AG04449 (cell line): ENCODE results near the gene SZT2.
"Not testable (repeated sequence)": the region's sequence is repeated elsewhere in the genome, so short reads cannot be mapped to it uniquely, and the experiment has no call there.

Source experiments
- CTCF ChIA-PET: fragments of 350-600 bp; formaldehyde crosslinking; extraction: SDS; loops from one replicate; lab custom pipeline; 2021; ENCODE audit warnings: antibody characterized with exemption; lab: Yijun Ruan, JAX
- POLR2A ChIA-PET: fragments of 400-600, 350-600 bp; formaldehyde crosslinking; extraction: SDS; loops from one replicate; lab custom pipeline; 2020; ENCODE audit warnings: antibody characterized with exemption, inconsistent platforms; lab: Yijun Ruan, JAX
- DNase-seq: peaks from one replicate; pipeline ENCODE4 v3.0.0-alpha.2; 2010; ENCODE audit warnings: low read depth, low spot score
- H3K4me3 ChIP-seq: 2 replicates; pipeline ENCODE4 v1.5.1; 2011; ENCODE audit warnings: low read depth, mild to moderate bottlenecking, control low read depth, low read length
- CTCF ChIP-seq: IDR thresholded peaks from one replicate; pipeline ENCODE4 v1.5.1; 2011; ENCODE audit warnings: mild to moderate bottlenecking, moderate library complexity, low read length, control low read depth, inconsistent platforms; ENCODE audit not compliant: insufficient read depth; ENCODE audit errors: missing control alignments

The SZT2 gene

DNA sequence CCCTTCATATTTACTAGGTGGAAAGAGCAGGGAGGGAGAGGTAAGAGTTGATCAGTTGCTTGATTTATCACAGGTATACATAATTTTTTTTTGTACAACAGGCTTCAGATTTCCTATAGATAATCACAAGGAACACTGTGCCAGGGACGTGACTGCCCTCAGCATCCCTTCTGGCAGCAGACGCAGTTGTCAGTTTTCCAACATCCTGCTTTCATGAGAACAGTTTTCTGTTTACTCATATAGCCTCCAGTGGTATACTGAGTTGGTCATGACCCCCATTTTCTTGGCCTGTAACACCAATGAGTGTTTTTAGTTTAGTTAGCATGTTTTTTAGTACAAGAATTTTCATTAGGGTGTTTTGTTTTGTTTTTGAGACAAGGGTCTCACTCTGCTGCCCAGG is 103.1 kb downstream of the SZT2 start:
- DNase-seq, result no peak
- no peak for TF ChIP-seq CTCF
- ChIA-PET POLR2A (no interaction called here), CTCF (interaction anchor here (1.5 kb wide), 1 partner anchor 34 kb away, joined by 5 read pairs; no protein-coding TSS in a partner anchor)
- H3K4me3 ChIP-seq, result no peak overlapping the region

- no peak for DNase-seq
- POLR2A ChIA-PET, result no interaction called here
- no peak for TF ChIP-seq CTCF
- no peak overlapping the region for H3K4me3 ChIP-seq
- CTCF ChIA-PET, result interaction anchor here (1.2 to 1.5 kb wide), 2 partner anchors 33 to 36 kb away, joined by 4 to 5 read pairs; no protein-coding TSS in a partner anchor
Measured at GRCh38 chr1:43493661-43494450, 104.2 kb downstream of the SZT2 start.

- POLR2A ChIA-PET, result no interaction called here
- no peak for TF ChIP-seq CTCF
- no peak overlapping the region for H3K4me3 ChIP-seq
- CTCF ChIA-PET, result no interaction called here
- no peak for DNase-seq
Measured at GRCh38 chr1:43495204-43495603, 105.5 kb downstream of the SZT2 start.

GRCh38 chr1:43499898-43500297 is 110.2 kb downstream of the SZT2 start:
- ChIA-PET CTCF (interaction anchor here (0.6 to 1.0 kb wide), 2 partner anchors 27 to 154 kb away, joined by 3 to 4 read pairs; no protein-coding TSS in a partner anchor), POLR2A (no interaction called here)
- TF ChIP-seq CTCF, result no peak
- DNase-seq, result no peak
- H3K4me3 ChIP-seq, result no peak overlapping the region

GRCh38 chr1:43501806-43502205 is 112.1 kb downstream of the SZT2 start:
- POLR2A ChIA-PET, DNase-seq, CTCF ChIA-PET: not testable (repeated sequence)

GRCh38 chr1:43503534-43503933 is 113.8 kb downstream of the SZT2 start:
- ChIA-PET POLR2A (no interaction called here), CTCF (no interaction called here)
- no peak overlapping the region for H3K4me3 ChIP-seq
- no peak for TF ChIP-seq CTCF
- no peak for DNase-seq

More at GRCh38 chr1:43501806-43502205, 112.1 kb downstream of the SZT2 start:
- not testable (repeated sequence) for H3K4me3 ChIP-seq
